HG03565 (cell line): ENCODE data around the gene KLHL22.
"Not testable (repeated sequence)": the region's sequence is repeated elsewhere in the genome, so short reads cannot be mapped to it uniquely, and the experiment has no call there.

Experiments
- ATAC-seq: cut with Tn5 transposase; IDR thresholded peaks from one replicate; pipeline ENCODE4 v1.9.1; 2021; ENCODE audit warnings: mild to moderate bottlenecking, moderate library complexity; ENCODE audit not compliant: unreplicated experiment

Gene KLHL22

GRCh38 chr22:20405291-20405930, 90.2 kb downstream of the KLHL22 start:
- no peak for ATAC-seq

- ATAC-seq: no peak
Observed at GRCh38 chr22:20404881-20405280, 90.7 kb downstream of the KLHL22 start.

- no peak for ATAC-seq
Observed at GRCh38 chr22:20403779-20404140, 91.8 kb downstream of the KLHL22 start.

GRCh38 chr22:20402960-20403778, 92.4 kb downstream of the KLHL22 start:
- ATAC-seq: no peak

- no peak for ATAC-seq
Observed at GRCh38 chr22:20401376-20402014, 94.1 kb downstream of the KLHL22 start.

- no peak for ATAC-seq
Observed at GRCh38 chr22:20400606-20401375, 94.8 kb downstream of the KLHL22 start.

- ATAC-seq: no peak
Observed at GRCh38 chr22:20399866-20400605, 95.6 kb downstream of the KLHL22 start.

GRCh38 chr22:20398420-20398819, 97.2 kb downstream of the KLHL22 start:
- no peak for ATAC-seq

GRCh38 chr22:20397498-20397897, 98.1 kb downstream of the KLHL22 start:
- ATAC-seq: no peak

- ATAC-seq: peak; percentile 41
Observed at GRCh38 chr22:20396639-20397038, 99.0 kb downstream of the KLHL22 start.

GRCh38 chr22:20395907-20396287, 99.7 kb downstream of the KLHL22 start:
- ATAC-seq: no peak

GRCh38 chr22:20395181-20395906, 100.3 kb downstream of the KLHL22 start:
- ATAC-seq: no peak

- peak; percentile 58 for ATAC-seq
Observed at GRCh38 chr22:20393705-20394476, 101.7 kb downstream of the KLHL22 start, which contains the start of gene ZNF74. ZNF74 (plus strand) TSS chr22:20394151; CDS start chr22:20394629, 478 bp downstream.

- ATAC-seq: no peak
Observed at GRCh38 chr22:20392983-20393704, 102.5 kb downstream of the KLHL22 start.

- not testable (repeated sequence) for ATAC-seq
Observed at GRCh38 chr22:20392365-20392881, 103.2 kb downstream of the KLHL22 start.
